Fibroblast of the aortic adventitia (primary cell): ENCODE measurements around the gene PRKCH. TPM values are rescaled to one million over a fixed set of nuclear protein-coding genes. Genes with fewer than 3 reads are reported as not detected.
A peak's percentile ranks its signal among the peaks of the same experiment; 100 is the strongest.
"Not testable (repeated sequence)": the region's sequence is repeated elsewhere in the genome, so short reads cannot be mapped to it uniquely, and the experiment has no call there.

Source experiments
- DNase-seq: peaks from one replicate; pipeline ENCODE4 v3.0.0-alpha.2; 2010; ENCODE audit warnings: low read depth
- H3K4me3 ChIP-seq: 2 replicates; pipeline ENCODE4 v1.5.1; 2011; ENCODE audit warnings: low read depth, mild to moderate bottlenecking, control low read depth, low read length, moderate library complexity
- total RNA-seq: library from RNA; depleted of rRNA; stranded (reverse); fragments of >200 nt; gene quantifications from 2 replicates; pipeline ENCODE4 v1.2.3, GENCODE V29; 2012; ENCODE audit warnings: low replicate concordance
- TF ChIP-seq, protein P1 (sequence below): IDR thresholded peaks from 2 replicates; pipeline ENCODE4 v1.5.1; 2011; ENCODE audit warnings: mild to moderate bottlenecking, low read length, control low read depth, inconsistent platforms; ENCODE audit not compliant: insufficient read depth

PRKCH gene
- total RNA-seq, 1 donor = 4.2 TPM

DNA sequence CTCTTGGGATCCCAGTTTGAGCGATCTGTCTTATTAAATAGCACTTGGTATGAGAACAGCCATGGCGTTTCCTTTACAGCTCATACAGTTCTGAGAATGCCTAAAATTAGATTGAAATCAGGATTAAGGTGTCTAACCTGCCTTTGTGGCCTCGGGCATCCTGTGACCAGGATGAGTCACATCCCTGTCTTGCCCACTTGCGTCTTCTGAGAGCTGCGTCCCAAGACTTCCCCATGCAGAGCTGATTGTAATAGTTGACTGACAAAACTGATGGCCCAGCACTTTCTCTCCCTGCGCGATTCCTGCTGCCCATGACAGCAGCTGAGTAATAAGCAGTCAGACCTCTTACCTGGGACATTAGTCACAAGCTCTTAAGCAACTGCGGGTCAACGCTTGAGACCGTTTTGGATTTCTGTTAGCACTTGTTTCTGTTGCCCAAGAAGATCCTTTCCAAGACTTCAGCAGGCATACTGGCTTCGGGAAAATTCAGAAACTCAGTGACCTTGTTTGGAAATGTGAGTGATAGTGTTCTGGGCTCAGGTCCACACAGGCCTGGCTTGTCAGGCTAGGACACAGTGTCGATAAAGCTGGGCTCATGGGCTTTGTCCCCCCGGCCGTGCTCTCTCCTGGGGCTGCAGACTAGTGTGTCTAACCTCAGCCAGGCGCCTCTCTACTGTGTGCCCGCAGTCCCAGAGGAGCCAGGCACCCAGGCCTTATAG, 204.1 kb downstream of the PRKCH start:
- DNase-seq = peak; percentile 76
- no peak overlapping the region for H3K4me3 ChIP-seq
- TF ChIP-seq, protein P1, sequence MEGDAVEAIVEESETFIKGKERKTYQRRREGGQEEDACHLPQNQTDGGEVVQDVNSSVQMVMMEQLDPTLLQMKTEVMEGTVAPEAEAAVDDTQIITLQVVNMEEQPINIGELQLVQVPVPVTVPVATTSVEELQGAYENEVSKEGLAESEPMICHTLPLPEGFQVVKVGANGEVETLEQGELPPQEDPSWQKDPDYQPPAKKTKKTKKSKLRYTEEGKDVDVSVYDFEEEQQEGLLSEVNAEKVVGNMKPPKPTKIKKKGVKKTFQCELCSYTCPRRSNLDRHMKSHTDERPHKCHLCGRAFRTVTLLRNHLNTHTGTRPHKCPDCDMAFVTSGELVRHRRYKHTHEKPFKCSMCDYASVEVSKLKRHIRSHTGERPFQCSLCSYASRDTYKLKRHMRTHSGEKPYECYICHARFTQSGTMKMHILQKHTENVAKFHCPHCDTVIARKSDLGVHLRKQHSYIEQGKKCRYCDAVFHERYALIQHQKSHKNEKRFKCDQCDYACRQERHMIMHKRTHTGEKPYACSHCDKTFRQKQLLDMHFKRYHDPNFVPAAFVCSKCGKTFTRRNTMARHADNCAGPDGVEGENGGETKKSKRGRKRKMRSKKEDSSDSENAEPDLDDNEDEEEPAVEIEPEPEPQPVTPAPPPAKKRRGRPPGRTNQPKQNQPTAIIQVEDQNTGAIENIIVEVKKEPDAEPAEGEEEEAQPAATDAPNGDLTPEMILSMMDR = no peak

DNA sequence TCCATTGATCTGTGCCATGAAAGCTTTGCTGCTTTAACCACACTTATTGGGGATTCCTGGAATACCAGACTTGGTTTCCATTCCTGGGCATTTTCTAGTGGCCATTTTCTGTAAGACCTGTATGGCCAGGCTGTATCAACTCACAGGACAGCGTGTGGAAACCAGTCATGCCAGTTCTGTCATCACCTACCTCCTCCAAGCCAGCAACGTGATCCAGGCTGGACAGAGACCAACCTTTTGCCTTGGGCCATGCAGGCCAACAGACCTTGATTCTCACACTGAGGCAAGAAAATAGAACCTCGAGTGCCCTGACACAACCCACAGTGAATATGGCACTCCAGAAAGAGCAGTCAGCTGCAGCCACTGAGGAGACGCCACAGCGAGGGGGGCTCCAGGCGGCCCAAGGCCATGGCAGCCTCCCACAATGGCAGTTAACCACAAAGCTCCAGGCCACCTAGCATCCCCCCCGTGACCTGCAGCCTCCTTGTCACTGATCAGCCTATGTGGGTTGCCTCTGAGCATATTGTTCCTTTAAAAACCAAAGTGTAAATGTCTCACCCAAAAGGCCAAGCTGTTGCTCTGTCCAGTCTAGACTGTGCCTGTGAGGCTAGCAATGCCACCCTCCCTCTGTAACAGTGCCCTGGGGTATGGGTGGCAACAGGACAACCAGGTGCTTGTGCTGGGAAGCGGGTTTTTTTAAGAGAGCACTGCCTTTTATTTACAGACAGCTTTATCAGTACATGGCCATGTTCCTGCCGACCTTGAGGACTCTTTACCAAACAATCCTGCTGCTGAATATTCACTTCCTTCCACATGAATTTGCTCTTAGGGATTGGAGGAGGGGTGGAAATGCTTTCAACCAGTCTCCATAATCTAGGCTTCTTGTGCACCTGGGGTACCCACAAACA, 205.3 kb downstream of the PRKCH start:
- no peak for DNase-seq
- TF ChIP-seq, protein P1 = no peak
- H3K4me3 ChIP-seq = no peak overlapping the region

DNA sequence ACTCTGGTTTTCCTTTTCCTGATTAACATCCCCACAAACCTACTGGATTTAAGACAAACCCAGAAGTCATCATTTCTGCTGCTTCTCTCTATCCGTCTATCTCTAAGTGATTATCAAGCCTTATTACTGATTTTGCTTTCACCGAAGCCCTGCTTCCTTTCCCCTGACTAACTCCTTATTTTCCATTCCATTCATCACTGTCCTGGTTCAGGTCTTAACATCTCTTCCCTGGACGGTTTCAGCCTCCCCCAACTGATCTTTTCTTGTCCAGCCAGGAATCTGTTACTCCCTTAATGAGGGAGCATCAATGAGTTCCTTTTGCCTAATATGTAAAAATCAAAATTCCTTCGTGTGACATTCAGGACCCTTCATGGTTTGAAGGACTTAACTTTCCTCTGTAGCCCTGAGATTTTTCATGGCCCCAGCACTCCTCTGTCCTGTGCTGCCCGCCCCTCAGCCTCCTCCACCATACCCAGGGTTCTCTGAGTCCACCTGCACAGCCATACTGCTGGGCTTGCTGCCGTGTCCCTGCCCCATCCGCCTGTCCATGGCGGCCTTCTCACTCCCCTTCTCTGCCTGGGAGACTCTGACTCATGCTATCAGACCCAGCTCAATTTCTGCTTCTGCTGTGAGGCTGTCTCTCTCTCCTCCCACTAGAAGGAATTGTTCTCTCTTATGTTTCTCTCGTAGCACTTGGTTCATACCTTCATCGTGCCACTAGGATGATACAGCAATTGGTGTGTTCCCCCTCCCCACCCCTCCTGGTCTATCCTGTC, 206.1 kb downstream of the PRKCH start:
- TF ChIP-seq, protein P1 = no peak
- DNase-seq = peak; percentile 59

DNA sequence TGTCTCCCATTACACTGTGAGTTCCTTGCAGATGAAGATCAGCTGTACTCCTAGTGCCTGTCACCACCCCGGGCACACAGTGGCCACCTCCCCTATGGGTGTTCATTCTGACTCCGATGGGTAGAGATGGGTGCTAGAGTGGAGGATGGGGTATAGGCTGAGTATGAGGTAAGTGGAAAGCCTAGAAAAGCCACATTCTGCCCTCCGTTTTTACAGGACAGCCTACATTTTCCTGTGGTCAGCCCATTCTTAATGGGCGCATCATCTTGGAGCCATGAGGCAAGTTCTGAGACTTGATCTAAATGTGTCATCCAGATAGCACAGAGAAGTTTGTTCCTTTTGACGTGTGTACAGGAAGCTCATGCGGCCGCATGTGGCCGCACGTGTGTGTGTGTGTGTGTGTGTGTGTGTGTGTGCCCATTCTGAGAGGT, 207.2 kb downstream of the PRKCH start:
- no peak overlapping the region for H3K4me3 ChIP-seq
- DNase-seq = peak; percentile 78
- TF ChIP-seq, protein P1 = no peak

More for the DNA sequence above, 206.1 kb downstream of the PRKCH start:
- no peak overlapping the region for H3K4me3 ChIP-seq

DNA sequence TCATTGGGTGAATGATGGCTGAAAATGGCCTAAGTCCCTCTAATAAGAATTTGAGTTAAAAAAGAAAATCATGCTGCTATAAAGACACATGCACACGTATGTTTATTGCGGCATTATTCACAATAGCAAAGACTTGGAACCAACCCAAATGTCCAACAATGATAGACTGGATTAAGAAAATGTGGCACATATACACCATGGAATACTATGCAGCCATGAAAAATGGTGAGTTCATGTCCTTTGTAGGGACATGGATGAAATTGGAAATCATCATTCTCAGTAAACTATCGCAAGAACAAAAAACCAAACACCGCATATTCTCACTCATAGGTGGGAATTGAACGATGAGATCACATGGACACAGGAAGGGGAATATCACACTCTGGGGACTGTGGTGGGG, 208.0 kb downstream of the PRKCH start:
- not testable (repeated sequence) for DNase-seq, H3K4me3 ChIP-seq

DNA sequence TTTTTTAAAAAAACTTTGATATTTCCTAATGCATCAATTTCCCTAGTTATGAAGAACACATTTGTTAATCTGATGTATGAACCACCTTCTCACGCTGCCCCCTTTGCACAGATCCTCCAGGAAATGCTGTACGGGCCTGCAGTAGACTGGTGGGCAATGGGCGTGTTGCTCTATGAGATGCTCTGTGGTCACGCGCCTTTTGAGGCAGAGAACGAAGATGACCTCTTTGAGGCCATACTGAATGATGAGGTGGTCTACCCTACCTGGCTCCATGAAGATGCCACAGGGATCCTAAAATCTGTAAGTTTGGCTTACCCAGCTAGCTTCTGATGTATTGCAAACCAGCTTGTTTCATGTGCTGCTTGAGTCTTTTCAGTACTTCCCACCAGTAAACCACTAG, 208.9 kb downstream of the PRKCH start:
- DNase-seq = no peak
- no peak overlapping the region for H3K4me3 ChIP-seq
- TF ChIP-seq, protein P1 = no peak
